NCI-H1092 treated with DMSO at 0.1 percent for 48 hours (cell line): ENCODE results near the gene KRT33A.

ENCODE experiments used
- DNase-seq: peaks from one replicate; lab custom pipeline; 2025; lab: John Stamatoyannopoulos, UW

The KRT33A gene

DNA sequence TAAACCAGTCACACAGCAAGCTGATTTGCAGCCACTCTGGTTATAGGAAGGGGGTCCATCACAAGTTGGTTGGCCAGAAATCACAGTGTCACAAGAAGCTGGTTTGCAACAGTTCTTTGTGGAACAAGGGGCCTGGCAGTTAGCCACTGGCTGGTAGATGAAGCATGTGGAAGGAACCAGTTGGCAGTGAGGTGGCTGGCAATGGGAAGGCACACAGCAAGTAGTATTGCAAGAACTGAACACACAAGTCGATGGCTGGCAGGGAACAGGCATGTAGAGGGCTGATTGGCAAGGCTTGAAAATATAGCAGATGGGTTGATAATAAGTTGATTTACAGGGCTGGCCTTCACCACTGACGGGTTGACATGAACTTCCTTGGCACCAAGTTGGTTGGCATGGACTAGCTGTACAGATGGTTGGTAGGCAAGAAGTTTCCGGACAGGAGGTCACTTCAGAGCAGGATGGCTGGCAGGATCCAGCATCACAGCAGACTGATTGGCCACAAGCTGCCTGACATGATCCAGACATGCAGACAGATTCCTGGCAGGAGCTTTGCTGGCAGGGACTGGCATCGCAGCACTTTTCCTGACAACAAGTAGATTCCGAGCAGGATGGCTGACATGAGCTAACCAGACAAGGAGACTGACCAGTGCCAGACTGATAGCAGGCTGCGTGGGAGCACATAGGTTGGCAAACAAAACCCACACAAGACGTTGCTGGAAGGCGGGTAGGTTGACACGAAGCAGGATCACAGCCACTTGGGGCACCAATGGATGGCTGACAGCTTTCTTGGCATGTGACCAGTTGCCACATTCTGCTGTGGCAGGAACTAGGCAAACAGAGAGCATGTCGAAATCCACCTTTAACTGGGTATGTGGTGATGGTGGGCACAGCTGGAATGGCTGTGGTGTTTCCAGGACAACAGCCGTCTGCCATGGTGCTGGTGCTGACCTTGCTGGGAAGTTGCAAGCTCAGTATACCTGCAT is 48.4 kb downstream of the KRT33A start, which contains the start of gene KRTAP29-1:
Gene KRTAP29-1, minus strand, starts transcription at position 936 of the 986 bp plus-strand sequence. Its CDS starts 0 bp downstream, at position 936.
- no peak for DNase-seq

DNA sequence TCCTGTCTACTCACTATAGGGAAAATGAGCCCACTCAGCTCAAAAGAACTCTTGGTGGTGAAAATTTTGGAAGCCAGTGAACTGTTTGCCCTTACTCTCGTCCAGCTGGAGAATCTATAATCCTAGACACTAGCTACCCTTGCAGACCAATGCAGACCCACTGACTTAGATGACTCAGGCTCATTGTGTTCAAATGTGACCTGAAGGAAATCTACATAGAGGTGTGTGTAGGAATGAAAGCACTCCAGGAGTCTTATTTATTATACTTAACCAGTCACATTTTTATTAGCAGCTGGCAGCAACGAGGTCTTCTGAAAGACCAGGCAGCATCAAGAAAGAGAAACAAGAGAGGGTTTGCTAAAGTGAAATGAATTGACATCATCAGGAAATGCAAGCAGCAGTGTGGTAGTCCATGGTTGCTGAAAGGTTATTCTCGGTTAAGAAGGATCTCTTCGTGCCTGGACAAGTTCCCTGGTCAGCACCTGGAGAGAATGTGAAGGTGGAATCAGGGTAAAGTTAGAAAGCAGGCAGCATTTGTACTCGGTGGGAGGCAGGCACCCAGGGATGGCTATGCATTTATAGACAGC is 49.3 kb downstream of the KRT33A start:
- no peak for DNase-seq

GRCh38 chr17:41298458-41299135 is 52.0 kb downstream of the KRT33A start:
- DNase-seq, result no peak

GRCh38 chr17:41296846-41297245 is 53.8 kb downstream of the KRT33A start:
- DNase-seq, result no peak
